ENCODE data around the gene XYLT2.

- no peak for TF ChIP-seq CTCF (IDR thresholded peaks at IDR 0.05)
- no peak for TF ChIP-seq POLR2A (IDR thresholded peaks at IDR 0.05)
Observed at GRCh38 chr17:50308666-50309065, 37.3 kb upstream of the XYLT2 start.

Data from body of pancreas (tissue), 4 donors.